Measurements from ENCODE around the gene HSF2. TPM values are rescaled to one million over a fixed set of nuclear protein-coding genes. Genes with fewer than 3 reads are reported as not detected.

HSF2 gene
- total and polyA plus RNA-seq, 2 of the 13 experiments (the other 11 are each of a cell fraction or from before 2014, with no cell fraction given), result 24.8 to 26.4 TPM

DNA sequence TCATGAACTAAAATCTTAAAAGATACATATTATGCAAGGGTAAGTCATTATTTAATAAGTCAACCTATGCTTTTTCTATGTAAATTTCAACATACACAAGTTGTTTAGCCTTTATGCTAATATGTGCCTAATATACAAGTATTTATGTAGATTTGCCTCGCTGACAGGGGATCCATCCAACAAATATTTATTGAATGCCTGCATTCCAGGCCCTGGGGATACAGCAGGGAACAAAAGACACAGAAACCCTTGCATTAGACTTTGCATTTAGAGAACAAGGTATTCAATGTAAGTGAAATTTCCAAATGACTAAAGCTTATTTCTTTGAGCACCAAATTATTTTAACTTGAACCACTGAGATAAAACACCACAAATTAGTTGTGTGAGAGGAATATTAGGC, 53.1 kb downstream of the HSF2 start:
- Histone ChIP-seq H3K9ac (ENCODE audit: insufficient read depth, low read depth, low read length) (no peak overlapping the region), H3K36me3 (replicated peaks in 1 of 2; ENCODE audit: control insufficient read depth in 1 of 2, insufficient read depth in 2 of 2, low read length in 2 of 2) (peaks cover 24 to 83% of the 10 kb centered on the region in 2 experiments), H3K79me2 (ENCODE audit: insufficient read depth, low read length) (no peaks in the 10 kb centered on the region), H3K4me2 (ENCODE audit: low read depth, low read length) (no peak overlapping the region), H3K27ac (ENCODE audit: extremely low read length, insufficient read depth, low read length) (no peak overlapping the region), H3K9me3 (ENCODE audit: low read length) (no peaks in the 10 kb centered on the region), H2AFZ (ENCODE audit: low read length) (no peak overlapping the region), H4K20me1 (ENCODE audit: insufficient read depth, low read length) (no peaks in the 10 kb centered on the region), H3K4me1 (ENCODE audit: insufficient read depth, low read length) (no peaks in the 10 kb centered on the region), H3K4me3 (replicated peaks in 1 of 3; ENCODE audit: insufficient read depth in 1 of 3, low read depth in 2 of 3, low read length in 3 of 3) (no peak overlapping the region), H3K27me3 (ENCODE audit: control insufficient read depth in 1 of 2, insufficient read depth in 2 of 2, low read length in 2 of 2) (no peaks in the 10 kb centered on the region)
- no TSS peak for BruUV-seq (replicated peaks)
- intact Hi-C loops (cut with micrococcal nuclease; ENCODE audit: unreplicated experiment), result no loop called here
- ATAC-seq, result no peak
- FAIRE-seq, result no peak
- ChIA-PET CTCF (ENCODE audit: low intra/inter-chr PET ratio, low total read pairs) (no interaction called here), POLR2A (no interaction called here)
- in situ Hi-C loops (cut with HindIII; ENCODE audit: extremely low pct_ligation_motif_present, low pct_unique_long_range_greater_than_20kb), result no loop called here
- WGBS (ENCODE audit: low lambda C conversion rate), result 96% methylated on average over 1 of the region's 1 CpG
- no peak for DNase-seq (ENCODE audit: low spot score)
- no peak for TF ChIP-seq HOXA7 (CRISPR knock-in tag; IDR thresholded peaks at IDR 0.05)
- no peak for TF ChIP-seq ZNF773 (CRISPR knock-in tag; IDR thresholded peaks at IDR 0.05; ENCODE audit: borderline replicate concordance)
- TF ChIP-seq ZNF674 (CRISPR knock-in tag; IDR thresholded peaks at IDR 0.05; ENCODE audit: low read depth), result no peak
- no peak for TF ChIP-seq SMAD3 (CRISPR knock-in tag; IDR thresholded peaks at IDR 0.05)
- TF ChIP-seq, protein P1, sequence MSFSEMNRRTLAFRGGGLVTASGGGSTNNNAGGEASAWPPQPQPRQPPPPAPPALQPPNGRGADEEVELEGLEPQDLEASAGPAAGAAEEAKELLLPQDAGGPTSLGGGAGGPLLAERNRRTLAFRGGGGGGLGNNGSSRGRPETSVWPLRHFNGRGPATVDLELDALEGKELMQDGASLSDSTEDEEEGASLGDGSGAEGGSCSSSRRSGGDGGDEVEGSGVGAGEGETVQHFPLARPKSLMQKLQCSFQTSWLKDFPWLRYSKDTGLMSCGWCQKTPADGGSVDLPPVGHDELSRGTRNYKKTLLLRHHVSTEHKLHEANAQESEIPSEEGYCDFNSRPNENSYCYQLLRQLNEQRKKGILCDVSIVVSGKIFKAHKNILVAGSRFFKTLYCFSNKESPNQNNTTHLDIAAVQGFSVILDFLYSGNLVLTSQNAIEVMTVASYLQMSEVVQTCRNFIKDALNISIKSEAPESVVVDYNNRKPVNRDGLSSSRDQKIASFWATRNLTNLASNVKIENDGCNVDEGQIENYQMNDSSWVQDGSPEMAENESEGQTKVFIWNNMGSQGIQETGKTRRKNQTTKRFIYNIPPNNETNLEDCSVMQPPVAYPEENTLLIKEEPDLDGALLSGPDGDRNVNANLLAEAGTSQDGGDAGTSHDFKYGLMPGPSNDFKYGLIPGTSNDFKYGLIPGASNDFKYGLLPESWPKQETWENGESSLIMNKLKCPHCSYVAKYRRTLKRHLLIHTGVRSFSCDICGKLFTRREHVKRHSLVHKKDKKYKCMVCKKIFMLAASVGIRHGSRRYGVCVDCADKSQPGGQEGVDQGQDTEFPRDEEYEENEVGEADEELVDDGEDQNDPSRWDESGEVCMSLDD (CRISPR knock-in tag; IDR thresholded peaks at IDR 0.05; ENCODE audit: borderline replicate concordance), result no peak
- TF ChIP-seq, protein P2, sequence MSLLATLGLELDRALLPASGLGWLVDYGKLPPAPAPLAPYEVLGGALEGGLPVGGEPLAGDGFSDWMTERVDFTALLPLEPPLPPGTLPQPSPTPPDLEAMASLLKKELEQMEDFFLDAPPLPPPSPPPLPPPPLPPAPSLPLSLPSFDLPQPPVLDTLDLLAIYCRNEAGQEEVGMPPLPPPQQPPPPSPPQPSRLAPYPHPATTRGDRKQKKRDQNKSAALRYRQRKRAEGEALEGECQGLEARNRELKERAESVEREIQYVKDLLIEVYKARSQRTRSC (CRISPR knock-in tag; IDR thresholded peaks at IDR 0.05; ENCODE audit: low read depth), result no peak
- TF ChIP-seq, protein P3, sequence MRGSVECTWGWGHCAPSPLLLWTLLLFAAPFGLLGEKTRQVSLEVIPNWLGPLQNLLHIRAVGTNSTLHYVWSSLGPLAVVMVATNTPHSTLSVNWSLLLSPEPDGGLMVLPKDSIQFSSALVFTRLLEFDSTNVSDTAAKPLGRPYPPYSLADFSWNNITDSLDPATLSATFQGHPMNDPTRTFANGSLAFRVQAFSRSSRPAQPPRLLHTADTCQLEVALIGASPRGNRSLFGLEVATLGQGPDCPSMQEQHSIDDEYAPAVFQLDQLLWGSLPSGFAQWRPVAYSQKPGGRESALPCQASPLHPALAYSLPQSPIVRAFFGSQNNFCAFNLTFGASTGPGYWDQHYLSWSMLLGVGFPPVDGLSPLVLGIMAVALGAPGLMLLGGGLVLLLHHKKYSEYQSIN (CRISPR knock-in tag; IDR thresholded peaks at IDR 0.05; ENCODE audit: borderline replicate concordance), result no peak
